K562 (cell line): ENCODE data around the gene ZNF74. TPM values are rescaled to one million over a fixed set of nuclear protein-coding genes. Genes with fewer than 3 reads are reported as not detected.
A peak's percentile ranks its signal among the peaks of the same experiment; 100 is the strongest.

Experiments
- ASH1L ChIP-seq: fragments of 450-650 bp; IDR thresholded peaks from 2 replicates; pipeline ENCODE4 v1.6.1; 2018; ENCODE audit warnings: borderline replicate concordance, mild to moderate bottlenecking, low read depth; ENCODE audit not compliant: partially characterized antibody
- BCLAF1 ChIP-seq, 2 experiments: fragments of 450-650 bp in 1 of 2; IDR thresholded peaks; 2 replicates each; pipeline ENCODE4 v1.6.1; 2011 to 2017; ENCODE audit warnings: low read depth in 2 of 2, antibody characterized with exemption in 1 of 2, borderline replicate concordance in 1 of 2, low read length in 1 of 2, mild to moderate bottlenecking in 1 of 2, mixed read lengths in 1 of 2; ENCODE audit not compliant: control insufficient read depth in 1 of 2
- CBX2 ChIP-seq: fragments of 200-600 bp; sonication (generic); IDR thresholded peaks from one replicate; pipeline ENCODE4 v1.6.1; 2012; ENCODE audit warnings: mild to moderate bottlenecking, low read length, inconsistent platforms; ENCODE audit not compliant: insufficient read depth, poor library complexity, severe bottlenecking
- CCAR2 ChIP-seq: fragments of 200-400 bp; formaldehyde crosslinking; IDR thresholded peaks from 2 replicates; pipeline ENCODE4 v1.6.1; 2017; ENCODE audit warnings: mild to moderate bottlenecking, low read depth, low read length
- CTCF ChIP-seq, 3 experiments: IDR thresholded peaks in 2 of 3; conservative IDR thresholded peaks in 1 of 3; 2 replicates each; pipeline ENCODE4 v1.5.1; 2011 to 2012; ENCODE audit warnings: low read length in 3 of 3, mild to moderate bottlenecking in 3 of 3, control low read depth in 2 of 3, improper control_type of control experiment in 1 of 3, inconsistent platforms in 1 of 3, low read depth in 1 of 3, mixed read lengths in 1 of 3, moderate library complexity in 1 of 3; ENCODE audit not compliant: insufficient read depth in 2 of 3
- DDX20 ChIP-seq: fragments of 450-650 bp; IDR thresholded peaks from 2 replicates; pipeline ENCODE4 v1.6.1; 2016; ENCODE audit warnings: missing genetic modification characterization, low read depth, mild to moderate bottlenecking, missing compliant biosample characterization, moderate library complexity
- DEAF1 ChIP-seq: fragments of 450-650 bp; formaldehyde crosslinking; IDR thresholded peaks from 2 replicates; pipeline ENCODE4 v1.4.0; 2020; ENCODE audit warnings: mild to moderate bottlenecking, moderate library complexity
- ETV6 ChIP-seq, 3 experiments: fragments of 150-350 bp in 1 of 3; sonication (generic) in 1 of 3; formaldehyde crosslinking in 1 of 3; IDR thresholded peaks; 2 replicates each; pipeline versions ENCODE4 v1.6.1 to v1.8.0; 2014 to 2022; ENCODE audit warnings: borderline replicate concordance in 2 of 3, low read depth in 2 of 3, antibody characterized with exemption in 1 of 3, low read length in 1 of 3, mild to moderate bottlenecking in 1 of 3, missing genetic modification reagents in 1 of 3
- TAL1 ChIP-seq: fragments of 450-650 bp; IDR thresholded peaks from 2 replicates; pipeline ENCODE4 v1.6.1; 2016; ENCODE audit warnings: mild to moderate bottlenecking
- TEAD2 ChIP-seq: fragments of 450-650 bp; IDR thresholded peaks from 2 replicates; pipeline ENCODE4 v1.6.1; 2016; ENCODE audit warnings: missing genetic modification characterization, control low read depth, missing compliant biosample characterization
- ZBTB2 ChIP-seq: fragments of 450-650 bp; IDR thresholded peaks from 2 replicates; pipeline ENCODE4 v1.6.1; 2016; ENCODE audit warnings: antibody characterized with exemption
- ZNF449 ChIP-seq: fragments of 250-450 bp; sonication (Bioruptor Pico); IDR thresholded peaks from 2 replicates; pipeline ENCODE4 v1.8.0; 2022; ENCODE audit warnings: moderate library complexity, mild to moderate bottlenecking, inconsistent platforms
- polyA plus RNA-seq, 8 experiments: library from polyadenylated mRNA; depleted of rRNA in 4 of 8; stranded (reverse) in 5 of 8; unstranded in 3 of 8; fragments of >200 nt; fragmentation: Nextera tagmentation in 2 of 8; fragmentation: Illumina TruSeq in 1 of 8; extraction: Ambion mirVana in 2 of 8; extraction: Trizol in 1 of 8; gene quantifications; 2 replicates each; pipeline versions ENCODE4 v1.2.1 to v1.2.3, GENCODE V29; 2011 to 2014; ENCODE audit warnings: inconsistent platforms in 1 of 8, missing spikeins in 1 of 8
- total RNA-seq, 7 experiments: library from RNA; depleted of rRNA in 6 of 7; stranded (reverse); fragments of >200 nt in 6 of 7; fragmentation: Illumina TruSeq in 2 of 7; extraction: Trizol in 2 of 7; gene quantifications; 2 replicates each; pipeline versions ENCODE4 v1.2.1 to v1.2.3, GENCODE V29; 2011 to 2021; ENCODE audit warnings: low replicate concordance in 1 of 7

The ZNF74 gene
- total and polyA plus RNA-seq, 9 of the 15 experiments (the other 6 are each of a cell fraction or from before 2014, with no cell fraction given): 2.4 to 53.5 (median 31.5) TPM

GRCh38 chr22:20456064-20456721 lies 62.2 kb downstream of the ZNF74 start (continued):
- TF ChIP-seq ZBTB2: peak; percentile 54; the same call in 1 of the 2 replicates
- TF ChIP-seq CTCF (IDR thresholded peaks at IDR 0.05 in 2 of 3, conservative IDR thresholded peaks at IDR 0.05 in 1 of 3; ENCODE audit: insufficient read depth in 2 of 3, low read depth in 1 of 3, low read length in 3 of 3): peak; percentile 99 to 100 (median 100)
- no peak for TF ChIP-seq DDX20 (tag)
- no peak for TF ChIP-seq TEAD2 (tag)
- peak; percentile 100 for TF ChIP-seq DEAF1 (CRISPR knock-in tag)
- no peak for TF ChIP-seq BCLAF1 (IDR thresholded peaks at IDR 0.05; ENCODE audit: borderline replicate concordance in 1 of 2, control insufficient read depth in 1 of 2, low read depth in 2 of 2, low read length in 1 of 2)
- TF ChIP-seq ZNF449: peak; percentile 51; the same call in 1 of the 2 replicates
- TF ChIP-seq TAL1: no peak
- no peak for TF ChIP-seq ASH1L
- 0 out of 4 replicates have a peak, but pooled peaks of 1 of the 2 experiments have one; percentile 10 for TF ChIP-seq ETV6 (IDR thresholded peaks at IDR 0.05; ENCODE audit: borderline replicate concordance in 1 of 2, low read depth in 2 of 2, low read length in 1 of 2)
- TF ChIP-seq ETV6 (CRISPR knock-in tag; IDR thresholded peaks at IDR 0.05; ENCODE audit: borderline replicate concordance): no peak
- TF ChIP-seq CBX2: no peak
- TF ChIP-seq CCAR2: 0 out of 2 replicates have a peak, but pooled peaks have one; percentile 23
